Breast epithelium (tissue), 3 donors: ENCODE measurements around the gene GTF2IRD1.

Experiments
- POLR2A ChIP-seq: fragments of 450-650 bp; IDR thresholded peaks from one replicate; pipeline ENCODE4 v1.6.1; 2016; ENCODE audit warnings: antibody characterized with exemption, mild to moderate bottlenecking, moderate library complexity
- TF ChIP-seq, protein P1 (sequence below), 3 donors: fragments of 450-650 bp; IDR thresholded peaks; one replicate each; pipeline ENCODE4 v1.5.1; 2016 to 2017; ENCODE audit warnings: antibody characterized with exemption in 3 of 3, mild to moderate bottlenecking in 3 of 3, moderate library complexity in 3 of 3

DNA sequence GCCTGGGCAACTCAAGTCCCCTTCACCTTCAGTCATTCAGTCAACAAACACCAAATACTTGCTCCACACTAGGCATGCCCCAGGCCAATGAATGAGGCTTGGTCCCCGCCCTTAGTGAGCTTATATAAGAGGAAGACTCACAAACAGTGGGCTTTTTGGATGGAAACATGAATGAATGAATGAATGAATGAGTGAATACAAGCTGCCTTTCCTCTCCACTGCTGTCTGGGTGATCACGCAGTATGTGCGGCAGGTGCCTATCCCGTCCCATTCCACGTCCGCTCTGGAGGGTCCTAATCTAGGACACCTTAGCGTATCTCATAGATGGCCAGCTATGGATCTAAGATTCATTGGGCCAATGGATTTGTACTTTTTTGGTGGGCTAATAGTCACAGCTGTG is 184.0 kb downstream of the GTF2IRD1 start:
- no peak for TF ChIP-seq POLR2A
- TF ChIP-seq, protein P1, sequence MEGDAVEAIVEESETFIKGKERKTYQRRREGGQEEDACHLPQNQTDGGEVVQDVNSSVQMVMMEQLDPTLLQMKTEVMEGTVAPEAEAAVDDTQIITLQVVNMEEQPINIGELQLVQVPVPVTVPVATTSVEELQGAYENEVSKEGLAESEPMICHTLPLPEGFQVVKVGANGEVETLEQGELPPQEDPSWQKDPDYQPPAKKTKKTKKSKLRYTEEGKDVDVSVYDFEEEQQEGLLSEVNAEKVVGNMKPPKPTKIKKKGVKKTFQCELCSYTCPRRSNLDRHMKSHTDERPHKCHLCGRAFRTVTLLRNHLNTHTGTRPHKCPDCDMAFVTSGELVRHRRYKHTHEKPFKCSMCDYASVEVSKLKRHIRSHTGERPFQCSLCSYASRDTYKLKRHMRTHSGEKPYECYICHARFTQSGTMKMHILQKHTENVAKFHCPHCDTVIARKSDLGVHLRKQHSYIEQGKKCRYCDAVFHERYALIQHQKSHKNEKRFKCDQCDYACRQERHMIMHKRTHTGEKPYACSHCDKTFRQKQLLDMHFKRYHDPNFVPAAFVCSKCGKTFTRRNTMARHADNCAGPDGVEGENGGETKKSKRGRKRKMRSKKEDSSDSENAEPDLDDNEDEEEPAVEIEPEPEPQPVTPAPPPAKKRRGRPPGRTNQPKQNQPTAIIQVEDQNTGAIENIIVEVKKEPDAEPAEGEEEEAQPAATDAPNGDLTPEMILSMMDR (IDR thresholded peaks at IDR 0.05) = no peak
